ENCODE data around the gene MRPL14.

The MRPL14 gene

DNA sequence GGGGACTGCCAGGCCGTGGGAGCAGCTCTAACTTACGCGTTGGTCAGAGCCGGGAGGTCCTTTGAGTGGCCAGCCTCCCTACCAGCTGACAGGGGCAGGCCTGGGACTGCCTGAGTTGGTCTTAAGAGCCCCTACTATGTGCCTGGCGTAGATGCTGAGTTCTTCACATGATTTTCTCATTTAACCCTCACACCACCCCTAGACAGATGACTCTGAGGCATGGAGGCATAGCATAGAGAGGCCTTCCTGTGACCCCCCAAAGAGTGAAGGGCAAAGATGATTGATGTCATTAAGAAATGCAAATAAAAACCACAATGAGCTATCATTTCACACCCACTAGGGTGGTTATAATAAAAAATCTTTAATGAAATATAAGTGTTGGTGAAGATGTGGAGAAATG, 36.8 kb downstream of the MRPL14 start:
- in situ Hi-C loops (cut with HindIII; ENCODE audit: low sequenced_read_pairs), result no loop called here
- H3K4me3 ChIP-seq (ENCODE audit: low read depth, low read length), result no peak overlapping the region
- DNase-seq (ENCODE audit: low read depth, low spot score), result no peak
- TF ChIP-seq, protein P1, sequence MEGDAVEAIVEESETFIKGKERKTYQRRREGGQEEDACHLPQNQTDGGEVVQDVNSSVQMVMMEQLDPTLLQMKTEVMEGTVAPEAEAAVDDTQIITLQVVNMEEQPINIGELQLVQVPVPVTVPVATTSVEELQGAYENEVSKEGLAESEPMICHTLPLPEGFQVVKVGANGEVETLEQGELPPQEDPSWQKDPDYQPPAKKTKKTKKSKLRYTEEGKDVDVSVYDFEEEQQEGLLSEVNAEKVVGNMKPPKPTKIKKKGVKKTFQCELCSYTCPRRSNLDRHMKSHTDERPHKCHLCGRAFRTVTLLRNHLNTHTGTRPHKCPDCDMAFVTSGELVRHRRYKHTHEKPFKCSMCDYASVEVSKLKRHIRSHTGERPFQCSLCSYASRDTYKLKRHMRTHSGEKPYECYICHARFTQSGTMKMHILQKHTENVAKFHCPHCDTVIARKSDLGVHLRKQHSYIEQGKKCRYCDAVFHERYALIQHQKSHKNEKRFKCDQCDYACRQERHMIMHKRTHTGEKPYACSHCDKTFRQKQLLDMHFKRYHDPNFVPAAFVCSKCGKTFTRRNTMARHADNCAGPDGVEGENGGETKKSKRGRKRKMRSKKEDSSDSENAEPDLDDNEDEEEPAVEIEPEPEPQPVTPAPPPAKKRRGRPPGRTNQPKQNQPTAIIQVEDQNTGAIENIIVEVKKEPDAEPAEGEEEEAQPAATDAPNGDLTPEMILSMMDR (IDR thresholded peaks at IDR 0.05; ENCODE audit: low read depth, low read length), result no peak

- DNase-seq (ENCODE audit: low read depth, low spot score), result no peak
- TF ChIP-seq, protein P1 (IDR thresholded peaks at IDR 0.05; ENCODE audit: low read depth, low read length), result no peak
- in situ Hi-C loops (cut with HindIII; ENCODE audit: low sequenced_read_pairs), result no loop called here
- no peak overlapping the region for H3K4me3 ChIP-seq (ENCODE audit: low read depth, low read length)
These were observed 38.2 kb downstream of the MRPL14 start for GRCh38 chr6:44088827-44089590.

GRCh38 chr6:44087623-44088022, 39.6 kb downstream of the MRPL14 start:
- DNase-seq (ENCODE audit: low read depth, low spot score), result no peak
- TF ChIP-seq, protein P1 (IDR thresholded peaks at IDR 0.05; ENCODE audit: low read depth, low read length), result no peak
- in situ Hi-C loops (cut with HindIII; ENCODE audit: low sequenced_read_pairs), result no loop called here
- no peak overlapping the region for H3K4me3 ChIP-seq (ENCODE audit: low read depth, low read length)

GRCh38 chr6:44086931-44087574, 40.2 kb downstream of the MRPL14 start:
- in situ Hi-C loops (cut with HindIII; ENCODE audit: low sequenced_read_pairs), result no loop called here
- DNase-seq (ENCODE audit: low read depth, low spot score), result no peak
- no peak overlapping the region for H3K4me3 ChIP-seq (ENCODE audit: low read depth, low read length)
- TF ChIP-seq, protein P1 (IDR thresholded peaks at IDR 0.05; ENCODE audit: low read depth, low read length), result no peak

DNA sequence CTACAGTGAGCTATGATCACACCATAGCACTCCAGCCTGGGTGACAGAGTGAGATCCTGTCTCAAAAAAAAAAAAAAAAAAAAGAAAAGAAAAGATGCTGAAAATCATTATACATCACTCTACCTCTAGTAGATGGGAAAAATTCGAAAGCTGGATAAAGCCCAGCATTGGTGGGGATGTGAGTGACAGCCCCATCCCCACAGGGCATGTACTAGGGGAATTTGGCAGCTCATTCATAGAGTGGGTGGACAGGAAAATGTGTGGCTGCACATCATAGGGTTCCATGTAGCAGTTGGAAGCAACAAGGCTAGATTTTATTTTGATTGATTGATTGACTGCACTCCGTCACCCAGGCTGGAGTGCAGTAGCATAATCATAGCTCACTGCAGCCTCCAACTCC, 42.0 kb downstream of the MRPL14 start:
- H3K4me3 ChIP-seq (ENCODE audit: low read depth, low read length), result no peak overlapping the region
- in situ Hi-C loops (cut with HindIII; ENCODE audit: low sequenced_read_pairs), result no loop called here
- TF ChIP-seq, protein P1 (IDR thresholded peaks at IDR 0.05; ENCODE audit: low read depth, low read length), result no peak
- no peak for DNase-seq (ENCODE audit: low read depth, low spot score)

GRCh38 chr6:44084231-44085014, 42.8 kb downstream of the MRPL14 start:
- TF ChIP-seq, protein P1 (IDR thresholded peaks at IDR 0.05; ENCODE audit: low read depth, low read length), result no peak
- DNase-seq (ENCODE audit: low read depth, low spot score), result peak; percentile 55
- in situ Hi-C loops (cut with HindIII; ENCODE audit: low sequenced_read_pairs), result no loop called here
- no peak overlapping the region for H3K4me3 ChIP-seq (ENCODE audit: low read depth, low read length)
